GM19025 (cell line): ENCODE results near the gene MICALL1.

Source experiments
- ATAC-seq: cut with Tn5 transposase; IDR thresholded peaks from one replicate; pipeline ENCODE4 v1.9.1; 2021; ENCODE audit warnings: mild to moderate bottlenecking, low read depth, moderate library complexity; ENCODE audit not compliant: unreplicated experiment

MICALL1 gene, protein sequence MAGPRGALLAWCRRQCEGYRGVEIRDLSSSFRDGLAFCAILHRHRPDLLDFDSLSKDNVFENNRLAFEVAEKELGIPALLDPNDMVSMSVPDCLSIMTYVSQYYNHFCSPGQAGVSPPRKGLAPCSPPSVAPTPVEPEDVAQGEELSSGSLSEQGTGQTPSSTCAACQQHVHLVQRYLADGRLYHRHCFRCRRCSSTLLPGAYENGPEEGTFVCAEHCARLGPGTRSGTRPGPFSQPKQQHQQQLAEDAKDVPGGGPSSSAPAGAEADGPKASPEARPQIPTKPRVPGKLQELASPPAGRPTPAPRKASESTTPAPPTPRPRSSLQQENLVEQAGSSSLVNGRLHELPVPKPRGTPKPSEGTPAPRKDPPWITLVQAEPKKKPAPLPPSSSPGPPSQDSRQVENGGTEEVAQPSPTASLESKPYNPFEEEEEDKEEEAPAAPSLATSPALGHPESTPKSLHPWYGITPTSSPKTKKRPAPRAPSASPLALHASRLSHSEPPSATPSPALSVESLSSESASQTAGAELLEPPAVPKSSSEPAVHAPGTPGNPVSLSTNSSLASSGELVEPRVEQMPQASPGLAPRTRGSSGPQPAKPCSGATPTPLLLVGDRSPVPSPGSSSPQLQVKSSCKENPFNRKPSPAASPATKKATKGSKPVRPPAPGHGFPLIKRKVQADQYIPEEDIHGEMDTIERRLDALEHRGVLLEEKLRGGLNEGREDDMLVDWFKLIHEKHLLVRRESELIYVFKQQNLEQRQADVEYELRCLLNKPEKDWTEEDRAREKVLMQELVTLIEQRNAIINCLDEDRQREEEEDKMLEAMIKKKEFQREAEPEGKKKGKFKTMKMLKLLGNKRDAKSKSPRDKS

GRCh38 chr22:37905534-37906363 is at the start of gene MICALL1:
Gene MICALL1, plus strand, starts transcription at chr22:37906297. Its CDS starts 126 bp downstream, at chr22:37906423.
- ATAC-seq = peak; percentile 79

DNA sequence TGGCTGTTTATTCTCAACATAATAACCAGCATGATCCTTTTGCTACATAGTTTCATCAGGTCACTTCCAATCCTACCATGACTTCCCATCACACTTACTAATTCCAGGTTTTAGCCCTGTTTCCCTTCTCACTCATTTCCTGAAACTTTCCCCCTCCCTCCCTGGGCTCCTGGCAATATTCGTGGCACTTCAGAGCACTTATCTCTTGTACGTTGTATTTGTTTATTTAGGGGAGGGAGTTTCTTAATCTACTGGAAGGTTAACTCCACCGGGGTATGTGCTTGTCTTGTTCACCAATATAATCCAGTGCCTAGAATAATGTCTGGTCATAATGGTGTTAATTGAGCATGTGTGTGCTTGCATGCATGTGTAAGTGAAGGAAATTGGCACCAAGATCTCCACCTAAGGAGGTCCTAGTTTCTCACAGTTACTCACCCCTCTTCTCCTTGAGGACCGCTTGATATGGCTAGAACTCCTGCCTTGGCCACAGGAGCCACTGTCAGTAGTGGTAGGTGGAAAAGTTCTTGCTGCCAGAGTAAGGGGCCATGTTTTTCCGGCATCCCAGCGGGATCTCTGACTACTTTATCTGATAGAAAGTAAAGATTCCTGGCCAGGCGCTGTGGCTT is 45.2 kb upstream of the MICALL1 start:
- no peak for ATAC-seq

DNA sequence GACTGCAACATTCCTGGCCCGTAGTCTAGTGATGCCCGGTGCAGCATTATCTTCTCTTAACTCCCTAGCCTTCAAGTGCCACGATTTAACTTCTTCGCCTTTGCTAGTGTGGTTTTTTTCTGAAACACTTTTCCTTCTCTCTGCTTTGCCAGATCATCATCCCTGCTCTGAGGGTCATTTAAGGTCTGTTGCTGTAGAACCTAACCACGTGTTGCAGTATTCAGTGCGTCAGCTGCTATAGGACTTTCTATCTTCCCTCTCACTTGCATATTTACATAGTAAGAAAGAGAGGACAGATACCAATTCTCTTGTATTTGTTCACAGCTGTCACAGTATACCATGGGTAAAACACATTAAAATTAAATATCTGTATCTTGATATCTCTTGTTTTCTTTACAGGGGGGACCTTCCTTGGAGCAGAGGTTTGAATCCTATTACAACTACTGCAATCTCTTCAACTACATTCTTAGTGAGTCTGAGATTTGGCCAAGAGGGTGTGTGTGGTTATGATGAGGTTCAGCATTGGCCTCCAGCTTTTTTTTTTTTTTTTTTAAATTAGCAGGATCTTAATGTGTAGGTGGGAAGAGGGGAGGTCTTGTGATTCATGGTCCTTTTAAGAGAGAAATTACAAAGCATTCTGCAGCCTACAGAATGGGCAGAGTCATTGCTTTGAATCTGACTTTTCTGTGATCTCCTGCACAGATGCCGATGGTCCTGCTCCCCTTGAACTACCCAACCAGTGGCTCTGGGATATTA is 43.3 kb upstream of the MICALL1 start:
- no peak for ATAC-seq

DNA sequence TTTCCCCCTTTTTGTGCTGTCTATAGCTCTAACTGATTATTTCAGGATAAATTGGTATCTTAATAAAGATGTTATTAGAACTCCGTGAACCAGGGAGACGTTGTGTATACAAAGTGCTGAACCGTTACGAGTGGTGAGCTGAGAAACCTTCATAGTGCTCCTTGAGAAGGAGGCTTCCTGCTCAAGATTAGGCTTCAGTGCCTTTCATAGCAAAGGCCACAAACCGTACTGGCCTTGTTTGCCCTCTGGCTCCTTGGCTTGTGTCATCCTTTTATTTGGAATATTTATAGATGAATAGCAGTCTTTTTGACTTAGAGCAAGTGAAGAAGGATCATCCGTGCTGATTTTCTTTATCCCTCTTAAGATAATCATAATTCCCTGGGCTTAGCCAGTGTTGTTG is 40.6 kb upstream of the MICALL1 start:
- no peak for ATAC-seq

- no peak for ATAC-seq
Observed at GRCh38 chr22:37870273-37870672, 35.8 kb upstream of the MICALL1 start.

- ATAC-seq = no peak
Observed at GRCh38 chr22:37880668-37881440, 25.2 kb upstream of the MICALL1 start.

GRCh38 chr22:37884420-37884819 is 21.7 kb upstream of the MICALL1 start:
- ATAC-seq = no peak

DNA sequence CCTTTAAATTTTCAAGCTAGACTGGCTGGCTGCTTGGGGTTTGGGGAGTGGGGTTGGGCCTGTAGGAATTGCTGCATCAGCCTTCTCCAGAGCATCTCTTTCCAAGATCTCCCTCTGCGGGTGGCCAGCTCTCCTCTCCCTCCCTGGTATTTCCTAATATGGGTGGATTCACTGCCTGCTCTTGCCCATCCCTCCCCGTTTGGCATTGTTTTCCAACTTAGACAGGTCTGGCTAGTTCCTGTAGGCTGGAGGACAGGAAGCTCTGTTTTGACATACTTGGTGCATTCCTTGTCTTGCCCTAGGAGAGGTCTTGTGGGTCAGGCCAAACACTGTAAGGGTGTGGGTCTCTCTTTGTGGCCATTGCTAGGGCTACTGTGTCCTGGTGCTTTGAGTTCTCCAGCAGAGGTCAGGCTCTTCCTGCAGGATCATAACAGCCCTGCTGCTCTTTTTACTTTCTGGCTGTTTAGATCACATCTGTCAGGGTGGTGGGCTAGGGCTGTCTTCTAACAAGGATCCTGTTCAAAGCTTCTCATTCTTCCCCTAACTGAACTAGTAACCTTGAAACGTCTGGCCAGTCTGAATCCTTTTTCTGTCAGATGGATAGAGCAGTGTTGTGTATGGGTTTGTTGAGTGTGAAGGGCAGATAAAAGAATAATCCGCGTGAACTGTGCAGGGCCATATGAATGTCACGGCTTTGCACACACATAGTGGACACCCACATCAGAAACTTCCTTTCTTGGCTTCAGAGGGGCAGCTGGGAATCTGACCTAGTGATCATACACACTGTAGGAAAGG is 18.3 kb upstream of the MICALL1 start:
- ATAC-seq = no peak

GRCh38 chr22:37891926-37892325 is 14.2 kb upstream of the MICALL1 start:
- ATAC-seq = no peak

DNA sequence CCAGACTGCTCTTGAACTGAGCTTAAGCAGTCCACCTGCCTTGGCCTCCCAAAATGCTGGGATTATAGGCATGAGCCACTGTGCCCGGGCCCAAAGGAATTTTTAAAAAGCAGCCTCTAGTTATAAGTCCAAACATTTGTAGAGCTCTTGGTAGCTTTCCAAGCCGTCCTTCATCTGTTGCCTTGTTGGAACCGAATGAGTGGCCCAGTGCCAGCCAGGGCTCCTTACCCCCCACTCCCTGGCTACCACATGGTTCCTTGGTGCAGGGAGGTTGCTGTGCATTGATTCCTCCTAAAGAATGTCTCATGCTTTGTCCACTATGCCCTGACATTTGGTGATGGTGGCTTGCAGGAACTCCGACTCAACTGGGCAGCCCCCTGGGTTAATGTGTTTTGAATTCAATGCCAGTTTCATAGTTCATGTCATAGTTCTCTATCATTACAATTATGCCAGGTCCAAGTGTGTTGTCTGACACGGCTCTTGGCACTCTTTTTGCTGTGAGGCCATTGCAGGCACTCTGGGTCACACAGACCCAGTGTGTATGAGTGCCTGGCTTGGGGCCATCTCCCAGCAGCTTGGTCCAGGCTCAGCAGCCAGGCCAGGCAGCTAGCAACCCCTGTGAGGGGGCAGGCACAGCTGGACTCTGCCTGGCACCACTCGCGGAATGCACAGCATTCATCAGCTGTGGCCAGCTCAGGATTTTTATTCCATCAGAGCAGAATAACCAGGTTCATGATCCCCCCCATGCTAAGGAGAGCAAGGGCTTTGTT is 13.3 kb upstream of the MICALL1 start:
- ATAC-seq = no peak

DNA sequence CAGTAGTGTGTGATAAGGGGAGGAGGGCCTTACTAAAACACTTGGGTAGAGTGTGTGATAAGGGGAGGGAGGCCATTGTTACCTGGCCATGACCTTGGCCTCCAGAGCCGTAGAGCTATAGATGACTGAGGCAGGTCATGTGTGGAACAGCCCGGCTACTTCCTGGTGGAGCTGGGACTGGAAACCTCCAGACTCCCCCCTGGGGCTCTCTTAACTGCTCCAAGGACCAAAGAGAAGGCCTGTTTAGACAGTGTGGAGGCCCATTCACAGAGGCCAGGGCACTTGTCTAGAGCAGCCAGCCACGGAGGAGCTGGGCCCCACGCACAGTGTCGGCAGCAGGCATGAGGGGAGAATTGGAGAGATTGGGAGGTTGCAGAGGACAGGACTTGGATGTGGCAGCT is 12.5 kb upstream of the MICALL1 start:
- ATAC-seq = no peak

- no peak for ATAC-seq
Observed at GRCh38 chr22:37894939-37895670, 11.0 kb upstream of the MICALL1 start.

- ATAC-seq = no peak
Observed at GRCh38 chr22:37896181-37896592, 9.9 kb upstream of the MICALL1 start.

- no peak for ATAC-seq
Observed at GRCh38 chr22:37896939-37897338, 9.2 kb upstream of the MICALL1 start.

GRCh38 chr22:37897807-37898206 is 8.3 kb upstream of the MICALL1 start:
- no peak for ATAC-seq

DNA sequence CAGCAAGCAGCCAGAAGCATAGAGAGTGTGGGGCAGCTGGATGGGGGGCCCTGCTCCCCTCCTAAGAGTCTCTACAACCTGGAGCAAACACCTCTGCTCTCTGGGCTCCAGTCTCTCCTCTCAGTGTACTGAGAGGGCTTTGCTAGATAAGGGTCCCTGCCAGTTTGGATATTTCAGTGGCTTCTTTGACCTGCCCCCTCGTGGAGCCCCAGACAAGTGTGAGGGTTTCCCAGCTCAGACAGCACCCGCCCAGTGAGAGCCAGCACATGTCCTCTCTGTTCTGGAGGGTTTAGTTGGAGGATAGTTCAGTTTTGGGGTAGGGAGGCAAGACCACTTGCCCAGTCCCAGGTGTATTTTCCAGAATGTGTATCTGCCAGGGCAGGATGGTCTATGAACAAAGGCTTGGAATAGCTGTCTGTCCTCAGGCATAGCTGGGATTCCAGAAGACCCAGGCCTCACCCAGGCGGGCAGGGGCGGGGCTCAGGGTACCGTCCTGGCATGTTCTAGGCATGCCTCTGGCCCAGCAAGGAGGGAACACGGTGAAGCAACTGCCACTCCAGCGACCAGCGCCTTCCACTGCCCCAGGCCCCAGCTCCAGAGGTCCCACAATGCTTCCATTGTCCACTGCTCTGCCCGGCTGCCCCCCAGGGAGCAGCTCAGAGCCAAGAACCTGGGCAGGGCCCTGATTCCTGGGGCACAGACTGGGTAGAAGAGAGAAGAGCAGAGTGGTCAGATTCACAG is 7.5 kb upstream of the MICALL1 start:
- ATAC-seq = no peak
